ENCODE data around the gene ZNF593.

DNA sequence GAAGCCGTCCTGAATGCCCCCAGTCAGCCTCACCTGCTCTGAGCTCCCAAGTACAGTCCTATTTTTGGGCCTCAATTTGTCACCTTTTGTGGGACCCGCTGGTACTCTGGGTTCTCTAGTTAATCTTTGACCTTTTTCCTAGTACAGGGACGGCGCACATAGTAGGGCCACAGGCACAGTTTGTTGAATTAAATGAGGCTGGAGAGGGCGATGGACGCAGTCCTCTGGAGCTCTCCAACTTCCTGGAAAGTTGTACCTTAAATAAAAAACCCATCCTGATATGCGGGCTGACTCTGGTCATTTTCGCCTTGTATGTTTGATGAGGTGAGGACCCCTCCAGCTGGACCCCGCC, 6.0 kb upstream of the ZNF593 start:
- TF ChIP-seq WHSC1 (IDR thresholded peaks at IDR 0.05; ENCODE audit: low read length) (no peak), CREB1 (IDR thresholded peaks at IDR 0.05) (no peak), CREB1 (CRISPR knock-in tag; IDR thresholded peaks at IDR 0.05) (no peak)
